ENCODE measurements around the gene ERBB4. TPM values are rescaled to one million over a fixed set of nuclear protein-coding genes. Genes with fewer than 3 reads are reported as not detected.

The ERBB4 gene
- total and polyA plus RNA-seq, 10 of the 15 experiments (the other 5 are each of a cell fraction or from before 2014, with no cell fraction given), result under 0.01 to 0.23 (median 0.01) TPM; not detected in 4

DNA sequence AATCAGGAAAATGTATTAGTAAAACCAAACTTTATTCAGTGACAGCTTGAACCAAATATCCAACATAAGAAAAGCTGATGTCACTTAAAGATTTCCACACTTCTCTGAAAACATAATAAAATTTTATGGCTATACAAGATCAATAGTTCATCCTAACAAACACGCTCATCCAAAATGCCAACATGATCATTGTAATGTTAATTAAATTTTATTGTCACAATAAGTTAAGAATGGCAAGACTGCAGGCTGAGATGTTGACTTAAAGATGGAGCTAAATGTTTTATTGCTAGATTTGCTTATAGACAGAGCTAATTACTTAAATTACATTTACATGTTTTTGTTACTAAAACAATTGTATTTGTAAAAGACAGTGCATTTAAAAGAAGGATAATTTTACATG lies 140.3 kb downstream of the ERBB4 start:
- intact Hi-C loops (cut with micrococcal nuclease; ENCODE audit: unreplicated experiment) (no loop called here), in situ Hi-C loops (cut with MboI) (no loop called here)
- no peak for DNase-seq (ENCODE audit: low read depth, low spot score)
- no peaks in the 10 kb centered on the region for H3K4me1 ChIP-seq (ENCODE audit: control insufficient read depth, insufficient read depth, low read length)
- CTCF ChIA-PET, result no interaction called here
- TF ChIP-seq CEBPB (IDR thresholded peaks at IDR 0.05; ENCODE audit: borderline replicate concordance in 1 of 2, low read depth in 2 of 2, low read length in 2 of 2), result no peak
- TF ChIP-seq, protein P1, sequence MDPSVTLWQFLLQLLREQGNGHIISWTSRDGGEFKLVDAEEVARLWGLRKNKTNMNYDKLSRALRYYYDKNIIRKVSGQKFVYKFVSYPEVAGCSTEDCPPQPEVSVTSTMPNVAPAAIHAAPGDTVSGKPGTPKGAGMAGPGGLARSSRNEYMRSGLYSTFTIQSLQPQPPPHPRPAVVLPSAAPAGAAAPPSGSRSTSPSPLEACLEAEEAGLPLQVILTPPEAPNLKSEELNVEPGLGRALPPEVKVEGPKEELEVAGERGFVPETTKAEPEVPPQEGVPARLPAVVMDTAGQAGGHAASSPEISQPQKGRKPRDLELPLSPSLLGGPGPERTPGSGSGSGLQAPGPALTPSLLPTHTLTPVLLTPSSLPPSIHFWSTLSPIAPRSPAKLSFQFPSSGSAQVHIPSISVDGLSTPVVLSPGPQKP (IDR thresholded peaks at IDR 0.05; ENCODE audit: low read depth, low read length), result no peak
- no peak for TF ChIP-seq EZH2 (IDR thresholded peaks at IDR 0.05; ENCODE audit: borderline replicate concordance, control insufficient read depth, low read depth, low read length)
- no peak for TF ChIP-seq EED (IDR thresholded peaks at IDR 0.05; ENCODE audit: low read depth)
- TF ChIP-seq RELA (IDR thresholded peaks at IDR 0.05; ENCODE audit: borderline replicate concordance, partially characterized antibody), result no peak
- TF ChIP-seq, protein P2, sequence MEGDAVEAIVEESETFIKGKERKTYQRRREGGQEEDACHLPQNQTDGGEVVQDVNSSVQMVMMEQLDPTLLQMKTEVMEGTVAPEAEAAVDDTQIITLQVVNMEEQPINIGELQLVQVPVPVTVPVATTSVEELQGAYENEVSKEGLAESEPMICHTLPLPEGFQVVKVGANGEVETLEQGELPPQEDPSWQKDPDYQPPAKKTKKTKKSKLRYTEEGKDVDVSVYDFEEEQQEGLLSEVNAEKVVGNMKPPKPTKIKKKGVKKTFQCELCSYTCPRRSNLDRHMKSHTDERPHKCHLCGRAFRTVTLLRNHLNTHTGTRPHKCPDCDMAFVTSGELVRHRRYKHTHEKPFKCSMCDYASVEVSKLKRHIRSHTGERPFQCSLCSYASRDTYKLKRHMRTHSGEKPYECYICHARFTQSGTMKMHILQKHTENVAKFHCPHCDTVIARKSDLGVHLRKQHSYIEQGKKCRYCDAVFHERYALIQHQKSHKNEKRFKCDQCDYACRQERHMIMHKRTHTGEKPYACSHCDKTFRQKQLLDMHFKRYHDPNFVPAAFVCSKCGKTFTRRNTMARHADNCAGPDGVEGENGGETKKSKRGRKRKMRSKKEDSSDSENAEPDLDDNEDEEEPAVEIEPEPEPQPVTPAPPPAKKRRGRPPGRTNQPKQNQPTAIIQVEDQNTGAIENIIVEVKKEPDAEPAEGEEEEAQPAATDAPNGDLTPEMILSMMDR (IDR thresholded peaks at IDR 0.05 in 2 of 3, conservative IDR thresholded peaks at IDR 0.05 in 1 of 3; ENCODE audit: control insufficient read depth in 2 of 3, extremely low read depth in 1 of 3, insufficient read depth in 1 of 3, low read depth in 3 of 3, low read length in 3 of 3), result no peak
- TF ChIP-seq SREBF2 (IDR thresholded peaks at IDR 0.05; ENCODE audit: low read length), result no peak
- no peak for TF ChIP-seq RCOR1 (conservative IDR thresholded peaks at IDR 0.05; ENCODE audit: low read depth, low read length)
- TF ChIP-seq SMAD1 (IDR thresholded peaks at IDR 0.05; ENCODE audit: low read depth, partially characterized antibody), result no peak
- TF ChIP-seq ZNF274 (IDR thresholded peaks at IDR 0.05; ENCODE audit: insufficient read depth, insufficient read length), result no peak
- TF ChIP-seq, protein P3, sequence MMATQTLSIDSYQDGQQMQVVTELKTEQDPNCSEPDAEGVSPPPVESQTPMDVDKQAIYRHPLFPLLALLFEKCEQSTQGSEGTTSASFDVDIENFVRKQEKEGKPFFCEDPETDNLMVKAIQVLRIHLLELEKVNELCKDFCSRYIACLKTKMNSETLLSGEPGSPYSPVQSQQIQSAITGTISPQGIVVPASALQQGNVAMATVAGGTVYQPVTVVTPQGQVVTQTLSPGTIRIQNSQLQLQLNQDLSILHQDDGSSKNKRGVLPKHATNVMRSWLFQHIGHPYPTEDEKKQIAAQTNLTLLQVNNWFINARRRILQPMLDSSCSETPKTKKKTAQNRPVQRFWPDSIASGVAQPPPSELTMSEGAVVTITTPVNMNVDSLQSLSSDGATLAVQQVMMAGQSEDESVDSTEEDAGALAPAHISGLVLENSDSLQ (IDR thresholded peaks at IDR 0.05), result no peak
- no peak for TF ChIP-seq SP1 (IDR thresholded peaks at IDR 0.05; ENCODE audit: low read depth, low read length)
- TF ChIP-seq MEF2B (IDR thresholded peaks at IDR 0.05; ENCODE audit: partially characterized antibody, poor library complexity, severe bottlenecking), result no peak
- no peak for TF ChIP-seq MYB (IDR thresholded peaks at IDR 0.05; ENCODE audit: borderline replicate concordance, low read depth, low read length)
- no peaks in the 10 kb centered on the region for H3K79me2 ChIP-seq (ENCODE audit: control insufficient read depth, insufficient read depth, low read length)
- WGBS (ENCODE audit: insufficient coverage, insufficient replicate concordance, low lambda C conversion rate, missing lambda C conversion rate), result 0% methylated on average over 1 of the region's 1 CpG
- H3K9me3 ChIP-seq (replicated peaks; ENCODE audit: control insufficient read depth, insufficient read depth, low read length), result no peaks in the 10 kb centered on the region
- no peak overlapping the region for H3K27ac ChIP-seq (ENCODE audit: control insufficient read depth, insufficient read depth)
- H2AFZ ChIP-seq (ENCODE audit: control insufficient read depth, low read depth, low read length), result no peak overlapping the region
- no peak overlapping the region for H3K9ac ChIP-seq (ENCODE audit: control insufficient read depth, insufficient read depth, low read length)
- RAD21 ChIA-PET (ENCODE audit: unreplicated experiment), result no interaction called here
- FAIRE-seq, result no peak
- no peaks in the 10 kb centered on the region for H4K20me1 ChIP-seq (ENCODE audit: control insufficient read depth, insufficient read depth)
- H3K27me3 ChIP-seq (replicated peaks in 1 of 2; ENCODE audit: control insufficient read depth in 2 of 2, insufficient read depth in 2 of 2, low read length in 1 of 2), result no peaks in the 10 kb centered on the region
- SMC1A ChIA-PET (ENCODE audit: uncharacterized antibody, unreplicated experiment), result no interaction called here
- no peak overlapping the region for H3K4me3 ChIP-seq
- no peaks in the 10 kb centered on the region for H3K36me3 ChIP-seq (ENCODE audit: control insufficient read depth in 2 of 2, insufficient read depth in 2 of 2, low read length in 1 of 2)
- ATAC-seq, result no peak
- no peak overlapping the region for H3K4me2 ChIP-seq (ENCODE audit: control insufficient read depth, insufficient read depth)
- no TSS peak for BruUV-seq (replicated peaks)
- POLR2A ChIA-PET, result no interaction called here
